ENCODE data around the gene ADGRA1.

The ADGRA1 gene

DNA sequence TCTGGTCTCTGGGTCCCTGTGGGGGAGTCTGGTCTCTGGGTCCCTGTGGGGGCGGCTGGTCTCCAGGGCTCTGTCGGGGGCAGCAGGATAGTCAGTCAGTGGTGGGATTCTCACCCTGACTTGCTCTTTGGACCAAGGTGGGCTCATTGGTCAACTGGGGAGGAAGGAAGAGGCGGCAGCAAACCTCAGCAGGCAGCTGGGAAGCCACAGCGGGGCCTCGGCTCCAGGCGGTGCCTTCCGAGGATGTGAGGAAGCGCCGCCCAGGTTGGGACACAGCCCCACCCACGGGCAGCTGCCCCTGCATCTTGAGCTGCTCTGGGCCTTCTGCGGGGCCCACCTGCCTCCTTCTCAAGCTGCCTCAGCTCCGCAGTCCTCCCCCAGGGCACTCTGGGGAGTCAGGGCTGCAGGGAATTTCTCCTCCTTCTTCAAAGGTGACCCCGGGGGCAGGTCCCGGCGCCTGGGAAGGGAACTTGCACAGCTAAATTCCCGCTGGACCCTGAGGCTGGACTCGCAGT, 51.9 kb downstream of the ADGRA1 start:
- H3K4me2 ChIP-seq (ENCODE audit: low read length), result no peak overlapping the region
- H3K9me2 ChIP-seq (ENCODE audit: low read depth, low read length), result no peaks in the 10 kb centered on the region

DNA sequence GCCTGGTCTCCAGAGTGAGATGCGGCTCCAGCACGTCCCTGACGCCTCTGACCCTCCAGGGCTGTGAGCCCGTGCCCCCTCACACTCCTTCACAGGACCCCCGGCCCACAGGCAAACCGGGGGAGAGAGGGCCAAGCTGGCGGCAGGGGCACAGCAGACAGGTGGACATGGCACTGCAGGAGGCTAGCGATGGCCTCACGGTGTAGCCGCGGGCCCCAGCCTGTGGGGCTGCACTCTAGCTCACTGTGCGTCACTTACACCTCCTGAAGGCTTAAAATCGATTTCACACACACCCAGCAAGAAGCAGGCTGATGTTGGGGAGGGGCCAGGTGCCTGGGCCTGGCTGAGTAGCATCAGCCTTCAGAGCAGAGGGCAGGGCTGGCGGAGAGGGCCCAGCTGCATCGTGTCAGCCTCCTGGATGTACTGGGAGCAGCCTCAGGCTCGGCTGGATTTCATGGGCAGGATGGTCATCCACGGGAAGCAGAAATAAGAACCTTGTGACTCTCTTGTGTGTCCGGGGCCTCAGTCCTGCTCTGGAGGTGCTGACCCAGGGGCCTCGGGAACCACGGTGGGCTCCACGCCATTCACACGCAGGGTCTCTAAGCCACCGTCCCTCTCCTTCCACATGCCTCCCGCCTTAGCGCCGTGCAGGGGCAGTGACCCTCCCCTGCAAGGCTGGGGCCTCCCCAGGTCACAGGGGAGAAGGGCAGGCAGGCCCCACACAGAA, 52.9 kb downstream of the ADGRA1 start:
- no peaks in the 10 kb centered on the region for H3K36me3 ChIP-seq (ENCODE audit: insufficient read depth, low read length)
- H3K27ac ChIP-seq (ENCODE audit: low read depth, low read length, poor library complexity, severe bottlenecking), result no peak overlapping the region
- no peaks in the 10 kb centered on the region for H3K4me1 ChIP-seq (ENCODE audit: insufficient read depth, low read length, severe bottlenecking)
- no peaks in the 10 kb centered on the region for H3K9me3 ChIP-seq (ENCODE audit: low read length)
- H4K20me1 ChIP-seq (ENCODE audit: insufficient read depth, low read length), result no peaks in the 10 kb centered on the region
- no peak overlapping the region for H2AFZ ChIP-seq (ENCODE audit: low read length)
- H3K9me2 ChIP-seq (ENCODE audit: low read depth, low read length), result no peaks in the 10 kb centered on the region
- H3K79me2 ChIP-seq (ENCODE audit: insufficient read depth, low read length), result no peaks in the 10 kb centered on the region
- TF ChIP-seq, protein P1, sequence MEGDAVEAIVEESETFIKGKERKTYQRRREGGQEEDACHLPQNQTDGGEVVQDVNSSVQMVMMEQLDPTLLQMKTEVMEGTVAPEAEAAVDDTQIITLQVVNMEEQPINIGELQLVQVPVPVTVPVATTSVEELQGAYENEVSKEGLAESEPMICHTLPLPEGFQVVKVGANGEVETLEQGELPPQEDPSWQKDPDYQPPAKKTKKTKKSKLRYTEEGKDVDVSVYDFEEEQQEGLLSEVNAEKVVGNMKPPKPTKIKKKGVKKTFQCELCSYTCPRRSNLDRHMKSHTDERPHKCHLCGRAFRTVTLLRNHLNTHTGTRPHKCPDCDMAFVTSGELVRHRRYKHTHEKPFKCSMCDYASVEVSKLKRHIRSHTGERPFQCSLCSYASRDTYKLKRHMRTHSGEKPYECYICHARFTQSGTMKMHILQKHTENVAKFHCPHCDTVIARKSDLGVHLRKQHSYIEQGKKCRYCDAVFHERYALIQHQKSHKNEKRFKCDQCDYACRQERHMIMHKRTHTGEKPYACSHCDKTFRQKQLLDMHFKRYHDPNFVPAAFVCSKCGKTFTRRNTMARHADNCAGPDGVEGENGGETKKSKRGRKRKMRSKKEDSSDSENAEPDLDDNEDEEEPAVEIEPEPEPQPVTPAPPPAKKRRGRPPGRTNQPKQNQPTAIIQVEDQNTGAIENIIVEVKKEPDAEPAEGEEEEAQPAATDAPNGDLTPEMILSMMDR (IDR thresholded peaks at IDR 0.05; ENCODE audit: low read length), result no peak
- no peak for TF ChIP-seq EZH2 (IDR thresholded peaks at IDR 0.05; ENCODE audit: borderline replicate concordance, low read length)
- no peak overlapping the region for H3K4me2 ChIP-seq (ENCODE audit: low read length)
- H3K27me3 ChIP-seq (ENCODE audit: insufficient read depth, low read length), result no peaks in the 10 kb centered on the region
- no peak overlapping the region for H3K9ac ChIP-seq (ENCODE audit: low read length)
- H3K4me3 ChIP-seq (ENCODE audit: low read depth, low read length, poor library complexity, severe bottlenecking), result no peak overlapping the region
- H3F3A ChIP-seq (ENCODE audit: insufficient read depth, low read length), result no peaks in the 10 kb centered on the region

More for the DNA sequence above, 51.9 kb downstream of the ADGRA1 start:
- no peaks in the 10 kb centered on the region for H3K36me3 ChIP-seq (ENCODE audit: insufficient read depth, low read length)
- H4K20me1 ChIP-seq (ENCODE audit: insufficient read depth, low read length), result no peaks in the 10 kb centered on the region
- no peak overlapping the region for H3K9ac ChIP-seq (ENCODE audit: low read length)
- TF ChIP-seq, protein P1 (IDR thresholded peaks at IDR 0.05; ENCODE audit: low read length), result no peak
- no peak for TF ChIP-seq EZH2 (IDR thresholded peaks at IDR 0.05; ENCODE audit: borderline replicate concordance, low read length)
- no peaks in the 10 kb centered on the region for H3K79me2 ChIP-seq (ENCODE audit: insufficient read depth, low read length)
- H3F3A ChIP-seq (ENCODE audit: insufficient read depth, low read length), result no peaks in the 10 kb centered on the region
- H3K27me3 ChIP-seq (ENCODE audit: insufficient read depth, low read length), result no peaks in the 10 kb centered on the region
- H3K4me3 ChIP-seq (ENCODE audit: low read depth, low read length, poor library complexity, severe bottlenecking), result no peak overlapping the region
- no peaks in the 10 kb centered on the region for H3K4me1 ChIP-seq (ENCODE audit: insufficient read depth, low read length, severe bottlenecking)
- no peaks in the 10 kb centered on the region for H3K9me3 ChIP-seq (ENCODE audit: low read length)
- no peak overlapping the region for H3K27ac ChIP-seq (ENCODE audit: low read depth, low read length, poor library complexity, severe bottlenecking)
- no peak overlapping the region for H2AFZ ChIP-seq (ENCODE audit: low read length)

DNA sequence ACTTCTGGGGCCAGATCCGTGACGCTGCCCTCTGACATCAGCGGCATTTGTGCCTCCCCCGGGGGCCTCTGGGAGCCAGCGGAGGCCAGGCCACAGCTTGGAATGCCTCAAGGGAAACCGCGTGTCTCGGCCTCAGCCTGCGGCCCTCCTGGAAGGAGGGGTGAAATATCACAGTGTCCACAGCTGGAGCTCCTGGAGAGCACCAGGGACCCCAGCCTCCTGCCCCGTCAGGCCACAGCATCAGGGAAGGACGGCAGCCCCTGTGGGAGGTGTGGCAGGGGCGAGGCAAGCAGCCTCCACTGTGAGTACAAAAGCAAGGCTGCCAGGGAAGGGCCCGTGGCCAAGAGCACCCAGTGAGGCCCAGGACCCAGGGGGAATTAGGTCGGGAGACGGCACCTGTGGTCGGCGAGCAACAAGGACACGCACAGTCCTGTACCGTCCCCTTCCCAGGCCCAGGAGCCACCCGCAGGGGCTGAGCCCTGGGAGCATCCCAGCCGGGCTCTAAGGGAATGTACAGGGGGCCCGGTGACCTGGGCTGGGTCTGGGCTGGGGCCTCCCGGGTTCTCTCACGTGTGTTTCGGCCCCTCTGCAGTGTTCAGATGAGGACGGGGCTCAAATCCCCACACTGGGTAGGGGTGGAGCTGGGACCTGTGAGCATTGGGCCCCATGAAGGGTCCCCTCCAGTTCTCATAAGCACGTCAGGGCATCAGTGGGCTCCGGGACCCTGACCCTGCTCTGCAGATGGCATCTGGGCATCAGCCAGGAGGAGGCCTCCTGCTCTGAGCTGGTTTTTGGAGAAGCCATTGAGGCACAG, 53.6 kb downstream of the ADGRA1 start:
- Histone ChIP-seq H3K27me3 (ENCODE audit: insufficient read depth, low read length) (no peaks in the 10 kb centered on the region), H3K9ac (ENCODE audit: low read length) (no peak overlapping the region), H3K4me3 (ENCODE audit: low read depth, low read length, poor library complexity, severe bottlenecking) (no peak overlapping the region), H3K9me2 (ENCODE audit: low read depth, low read length) (no peaks in the 10 kb centered on the region), H3F3A (ENCODE audit: insufficient read depth, low read length) (no peaks in the 10 kb centered on the region), H3K27ac (ENCODE audit: low read depth, low read length, poor library complexity, severe bottlenecking) (no peak overlapping the region), H3K9me3 (ENCODE audit: low read length) (no peaks in the 10 kb centered on the region), H3K36me3 (ENCODE audit: insufficient read depth, low read length) (no peaks in the 10 kb centered on the region), H3K4me2 (ENCODE audit: low read length) (no peak overlapping the region), H2AFZ (ENCODE audit: low read length) (no peak overlapping the region), H3K4me1 (ENCODE audit: insufficient read depth, low read length, severe bottlenecking) (no peaks in the 10 kb centered on the region), H4K20me1 (ENCODE audit: insufficient read depth, low read length) (no peaks in the 10 kb centered on the region), H3K79me2 (ENCODE audit: insufficient read depth, low read length) (no peaks in the 10 kb centered on the region)
- TF ChIP-seq, protein P1 (IDR thresholded peaks at IDR 0.05; ENCODE audit: low read length), result no peak
- no peak for TF ChIP-seq EZH2 (IDR thresholded peaks at IDR 0.05; ENCODE audit: borderline replicate concordance, low read length)

All from OCI-LY1 (cell line).